GM19372 (cell line): ENCODE data around the gene MYO15A.
A peak's percentile ranks its signal among the peaks of the same experiment; 100 is the strongest.

Experiments
- ATAC-seq: cut with Tn5 transposase; IDR thresholded peaks from one replicate; pipeline ENCODE4 v1.9.1; 2021; ENCODE audit warnings: mild to moderate bottlenecking, low read depth, moderate library complexity; ENCODE audit not compliant: unreplicated experiment

The MYO15A gene, protein sequence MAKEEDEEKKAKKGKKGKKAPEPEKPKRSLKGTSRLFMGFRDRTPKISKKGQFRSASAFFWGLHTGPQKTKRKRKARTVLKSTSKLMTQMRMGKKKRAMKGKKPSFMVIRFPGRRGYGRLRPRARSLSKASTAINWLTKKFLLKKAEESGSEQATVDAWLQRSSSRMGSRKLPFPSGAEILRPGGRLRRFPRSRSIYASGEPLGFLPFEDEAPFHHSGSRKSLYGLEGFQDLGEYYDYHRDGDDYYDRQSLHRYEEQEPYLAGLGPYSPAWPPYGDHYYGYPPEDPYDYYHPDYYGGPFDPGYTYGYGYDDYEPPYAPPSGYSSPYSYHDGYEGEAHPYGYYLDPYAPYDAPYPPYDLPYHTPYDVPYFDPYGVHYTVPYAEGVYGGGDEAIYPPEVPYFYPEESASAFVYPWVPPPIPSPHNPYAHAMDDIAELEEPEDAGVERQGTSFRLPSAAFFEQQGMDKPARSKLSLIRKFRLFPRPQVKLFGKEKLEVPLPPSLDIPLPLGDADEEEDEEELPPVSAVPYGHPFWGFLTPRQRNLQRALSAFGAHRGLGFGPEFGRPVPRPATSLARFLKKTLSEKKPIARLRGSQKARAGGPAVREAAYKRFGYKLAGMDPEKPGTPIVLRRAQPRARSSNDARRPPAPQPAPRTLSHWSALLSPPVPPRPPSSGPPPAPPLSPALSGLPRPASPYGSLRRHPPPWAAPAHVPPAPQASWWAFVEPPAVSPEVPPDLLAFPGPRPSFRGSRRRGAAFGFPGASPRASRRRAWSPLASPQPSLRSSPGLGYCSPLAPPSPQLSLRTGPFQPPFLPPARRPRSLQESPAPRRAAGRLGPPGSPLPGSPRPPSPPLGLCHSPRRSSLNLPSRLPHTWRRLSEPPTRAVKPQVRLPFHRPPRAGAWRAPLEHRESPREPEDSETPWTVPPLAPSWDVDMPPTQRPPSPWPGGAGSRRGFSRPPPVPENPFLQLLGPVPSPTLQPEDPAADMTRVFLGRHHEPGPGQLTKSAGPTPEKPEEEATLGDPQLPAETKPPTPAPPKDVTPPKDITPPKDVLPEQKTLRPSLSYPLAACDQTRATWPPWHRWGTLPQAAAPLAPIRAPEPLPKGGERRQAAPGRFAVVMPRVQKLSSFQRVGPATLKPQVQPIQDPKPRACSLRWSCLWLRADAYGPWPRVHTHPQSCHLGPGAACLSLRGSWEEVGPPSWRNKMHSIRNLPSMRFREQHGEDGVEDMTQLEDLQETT (N-terminal part only)

GRCh38 chr17:18108401-18109312 lies at the start of gene MYO15A:
TSS of gene MYO15A (plus strand) at chr17:18108756. CDS start at chr17:18118801, 10,045 bp downstream.
- ATAC-seq = no peak

DNA sequence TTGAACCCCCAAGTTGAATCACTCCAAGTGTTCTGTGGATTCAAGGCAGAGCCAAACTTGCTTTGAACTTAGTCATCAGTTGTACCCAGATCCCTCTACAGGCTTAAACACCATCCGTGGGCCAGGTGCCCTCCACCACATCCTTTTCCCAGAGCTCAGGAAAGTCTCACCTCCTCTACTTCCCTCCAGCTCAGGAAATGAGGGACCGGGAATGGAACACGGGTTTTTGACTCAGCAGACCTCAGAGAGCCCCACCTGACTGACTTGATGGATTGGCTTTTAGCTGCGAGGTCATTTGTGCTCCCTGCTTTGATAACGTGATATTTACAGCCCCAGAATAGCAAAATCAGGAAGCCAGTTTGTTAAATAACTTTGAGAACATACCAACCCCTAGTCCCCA lies 49.3 kb upstream of the MYO15A start:
- ATAC-seq = no peak

GRCh38 chr17:18064053-18064452 lies 44.5 kb upstream of the MYO15A start:
- ATAC-seq = no peak

GRCh38 chr17:18065546-18065945 lies 43.0 kb upstream of the MYO15A start:
- ATAC-seq = no peak

- no peak for ATAC-seq
Measured at GRCh38 chr17:18066866-18067265, 41.7 kb upstream of the MYO15A start.

DNA sequence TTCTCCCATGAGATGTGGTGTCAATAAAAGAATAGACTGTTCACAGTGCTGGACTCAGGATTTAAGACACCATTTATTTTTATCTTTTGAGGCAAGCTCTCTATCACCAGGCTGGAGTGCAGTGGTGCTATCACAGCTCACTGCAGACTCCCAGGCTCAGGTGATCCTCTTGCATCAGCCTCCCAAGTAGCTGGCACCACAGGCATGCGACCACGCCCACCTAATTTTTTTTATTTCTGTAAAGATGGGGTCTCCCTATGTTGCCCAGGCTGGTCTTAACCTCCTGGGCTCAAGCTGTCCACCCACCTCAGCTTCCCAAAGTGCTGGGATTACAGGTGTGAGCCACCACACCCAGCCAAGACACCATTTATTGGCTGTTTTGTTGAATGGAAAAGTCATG lies 39.5 kb upstream of the MYO15A start:
- no peak for ATAC-seq

DNA sequence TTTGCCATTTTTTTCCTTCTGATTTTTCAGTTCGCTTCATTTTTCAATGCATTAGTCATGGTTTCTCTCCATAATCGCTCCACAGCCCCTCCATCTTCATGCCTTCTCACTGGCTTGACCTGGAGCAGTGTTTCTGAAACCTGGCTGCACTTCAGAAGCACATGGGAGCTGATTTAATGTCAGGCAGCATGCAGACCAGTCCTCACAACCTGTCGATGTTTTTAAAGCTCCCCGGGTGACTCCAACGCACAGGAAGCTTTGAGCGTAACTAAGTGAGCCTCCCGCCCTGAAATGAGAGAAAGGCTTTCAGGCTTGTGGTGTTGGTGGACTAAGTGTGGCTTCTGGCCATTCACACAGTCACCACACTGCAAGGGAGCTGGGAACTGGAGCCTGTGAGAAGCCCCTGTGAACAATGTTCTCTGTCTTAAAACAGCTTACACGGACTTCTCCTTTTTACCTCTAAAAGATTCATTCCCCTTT lies 37.7 kb upstream of the MYO15A start:
- no peak for ATAC-seq

DNA sequence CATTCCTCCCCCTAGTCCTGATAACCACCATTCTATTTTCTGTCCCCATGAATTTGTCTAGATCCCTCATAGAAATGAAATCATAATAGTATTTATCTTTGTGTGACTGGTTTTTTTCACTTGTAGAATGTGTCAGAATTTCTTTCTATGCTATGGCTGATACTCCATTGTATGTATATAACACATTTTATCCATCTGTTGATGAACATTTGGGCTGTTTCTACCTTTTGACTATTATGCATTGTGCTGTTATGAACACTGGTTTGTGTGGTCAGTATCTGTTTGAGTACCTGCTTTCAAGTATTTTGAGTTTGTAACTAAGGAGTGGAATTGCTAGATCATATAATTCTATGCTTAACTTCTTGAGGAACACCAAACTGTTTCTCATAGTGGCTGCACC lies 36.8 kb upstream of the MYO15A start:
- ATAC-seq = no peak

DNA sequence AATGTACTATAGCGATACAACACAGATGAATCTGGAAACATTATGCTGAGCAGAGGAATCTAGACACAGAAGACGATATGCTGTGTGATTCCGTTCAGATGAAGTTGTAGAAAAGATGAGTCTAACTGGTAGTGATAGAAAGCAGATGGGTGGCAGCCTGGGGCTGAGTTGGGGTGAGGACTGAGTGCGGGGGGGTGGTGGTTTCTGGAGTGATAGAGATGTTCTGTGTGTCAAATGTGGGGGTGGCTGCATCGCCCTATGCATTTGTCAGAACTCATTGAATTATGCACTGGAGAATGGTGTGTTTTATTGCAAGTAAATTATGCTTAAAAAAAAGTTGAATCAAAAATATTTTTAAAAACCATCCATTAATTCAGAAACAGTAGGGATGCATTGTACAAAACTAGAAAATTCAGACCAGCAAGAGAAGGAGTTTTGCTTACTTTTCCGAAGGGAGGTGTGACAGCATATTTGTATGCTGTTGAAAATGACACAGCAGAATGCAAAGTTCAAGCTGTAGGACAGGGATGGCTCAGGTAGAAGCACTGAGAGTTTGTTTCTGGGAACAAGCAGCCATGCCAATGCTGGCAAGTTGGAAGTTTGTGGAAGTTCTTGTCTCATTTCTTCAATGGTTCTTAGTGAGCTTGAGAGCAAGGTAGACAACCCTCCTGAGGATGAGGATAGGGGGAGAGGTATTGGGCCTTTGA lies 33.8 kb upstream of the MYO15A start:
- ATAC-seq = no peak

- no peak for ATAC-seq
Measured at GRCh38 chr17:18076936-18077335, 31.6 kb upstream of the MYO15A start.

DNA sequence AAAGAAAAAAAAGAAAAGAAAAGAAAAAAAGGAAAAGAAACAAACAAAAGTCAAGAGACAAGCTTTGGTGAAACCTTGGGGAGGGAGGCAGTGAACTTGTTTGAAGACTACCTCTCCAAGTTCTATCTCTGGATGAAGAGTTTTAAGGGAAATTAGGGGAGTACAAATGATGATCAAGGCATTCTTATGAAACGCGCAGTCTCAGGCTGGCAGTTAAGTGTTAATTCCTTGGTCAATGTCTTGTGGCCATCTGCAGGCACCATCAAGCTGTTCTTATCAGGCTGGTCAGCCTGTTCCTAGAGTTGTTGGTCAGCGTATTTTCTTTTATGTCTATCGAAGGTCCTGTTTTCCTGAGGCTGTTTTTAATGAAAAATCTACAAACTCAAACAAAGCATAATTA lies 29.0 kb upstream of the MYO15A start:
- no peak for ATAC-seq

DNA sequence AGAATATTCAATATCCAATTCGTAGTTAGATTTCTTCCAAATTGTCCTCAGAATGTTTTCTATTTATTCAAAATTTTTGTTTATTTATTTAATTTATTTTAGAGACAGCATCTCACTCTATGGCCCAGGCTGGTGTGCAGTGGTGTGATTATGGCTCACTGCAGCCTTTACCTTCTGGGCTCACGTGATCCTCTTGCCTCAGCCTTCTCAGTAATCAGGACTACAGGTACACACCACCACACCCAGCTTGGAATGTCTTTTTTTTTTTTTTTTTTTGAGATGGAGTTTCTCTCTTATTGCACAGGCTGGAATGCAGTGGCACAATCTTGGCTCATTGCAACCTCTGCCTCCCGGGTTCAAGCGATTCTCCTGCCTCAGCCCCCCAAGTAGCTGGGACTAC lies 24.3 kb upstream of the MYO15A start:
- no peak for ATAC-seq

DNA sequence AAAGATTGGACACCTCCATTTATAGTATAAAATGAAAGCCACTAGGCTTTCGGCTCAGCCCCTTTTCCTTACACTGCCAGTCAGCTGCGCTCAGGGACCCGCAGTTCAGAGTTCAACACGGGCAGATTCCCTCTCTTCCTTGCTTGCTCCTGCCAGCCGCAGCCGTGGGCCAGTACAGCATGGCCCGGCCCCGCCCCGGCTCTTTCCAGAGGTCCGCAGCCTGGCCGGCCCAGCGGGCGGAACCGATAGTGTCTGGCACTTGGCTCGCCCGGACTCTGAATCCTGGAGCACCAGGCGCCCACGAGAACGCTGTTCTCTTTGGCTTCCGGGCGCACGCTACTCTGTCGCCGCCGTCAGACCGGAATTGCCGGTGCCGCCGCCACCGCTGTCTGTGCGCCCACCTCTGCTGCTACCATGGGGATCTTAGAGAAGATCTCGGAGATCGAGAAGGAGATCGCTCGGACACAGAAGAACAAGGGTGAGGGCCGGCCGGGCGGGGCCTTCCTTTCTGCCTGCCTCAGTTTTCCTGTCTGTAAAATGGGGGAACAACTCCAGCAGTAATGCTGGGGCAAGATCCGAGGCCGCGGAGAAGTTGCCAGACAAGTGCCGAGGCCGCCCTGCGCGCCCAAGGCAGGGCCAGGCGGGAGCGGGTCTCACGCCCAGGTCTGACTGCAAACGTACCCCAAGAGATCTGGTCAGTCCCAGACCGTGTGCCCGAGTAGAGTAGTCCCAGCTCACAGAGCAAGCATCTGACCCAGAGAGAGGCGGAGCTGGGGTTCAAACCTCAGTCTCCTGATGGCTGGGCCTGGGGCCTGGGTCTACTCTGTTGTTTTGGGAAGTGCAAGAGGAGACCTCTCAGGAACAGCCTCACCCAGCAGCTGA lies 20.7 kb upstream of the MYO15A start, which contains the start of gene DRG2:
Gene DRG2, plus strand, starts transcription at position 339 of the 882 bp plus-strand sequence. Its CDS starts 76 bp downstream, at position 415.
- peak; percentile 75 for ATAC-seq

- no peak for ATAC-seq
Measured at GRCh38 chr17:18089613-18090012, 18.9 kb upstream of the MYO15A start.

GRCh38 chr17:18093616-18094408 lies 14.7 kb upstream of the MYO15A start:
- no peak for ATAC-seq

DNA sequence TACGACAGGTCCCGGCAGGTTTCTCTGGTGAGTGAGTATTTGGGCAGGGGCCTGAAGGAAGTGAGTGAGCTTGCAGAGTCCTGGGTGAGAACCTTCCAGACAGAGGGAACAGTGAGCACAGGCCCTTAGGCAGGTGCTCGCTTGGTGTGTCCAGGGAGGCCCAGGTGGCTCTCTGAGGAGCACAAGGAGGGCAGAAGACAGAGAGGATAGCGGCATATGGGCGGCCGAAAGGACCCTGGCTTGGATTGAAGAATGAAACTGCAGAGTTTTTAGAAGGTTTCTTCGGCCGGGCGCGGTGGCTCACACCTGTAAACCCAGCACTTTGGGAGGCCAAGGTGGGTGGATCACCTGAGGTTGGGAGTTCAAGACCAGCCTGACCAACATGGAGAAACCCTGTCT lies 14.1 kb upstream of the MYO15A start:
- ATAC-seq = no peak

GRCh38 chr17:18099516-18099915 lies 9.0 kb upstream of the MYO15A start:
- ATAC-seq = no peak
